ENCODE data around the gene TAAR8.

DNA sequence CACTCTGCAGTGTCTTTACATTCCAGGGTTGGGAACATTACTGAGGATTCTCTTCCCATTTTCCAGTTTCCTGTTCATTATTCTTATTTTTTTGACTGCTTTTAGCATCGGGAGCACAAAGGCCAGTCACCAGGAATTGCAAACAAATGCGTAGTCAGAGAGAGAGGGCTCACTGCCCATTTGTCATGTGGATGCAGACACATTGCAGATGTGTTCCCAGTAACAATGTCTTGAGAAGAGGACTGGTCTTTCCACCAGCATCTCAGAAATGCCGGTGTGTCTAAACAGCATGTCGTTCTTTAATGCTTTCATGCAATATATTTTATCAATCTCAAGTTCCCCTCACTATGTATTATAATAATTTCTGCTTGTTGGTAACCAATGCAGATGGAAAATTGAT lies 16.7 kb downstream of the TAAR8 start:
- TF ChIP-seq POLR2A (IDR thresholded peaks at IDR 0.05) (no peak), POLR2AphosphoS5 (IDR thresholded peaks at IDR 0.05; ENCODE audit: insufficient read depth in 1 of 2, low read depth in 1 of 2) (no peak)
- TF ChIP-seq, protein P1, sequence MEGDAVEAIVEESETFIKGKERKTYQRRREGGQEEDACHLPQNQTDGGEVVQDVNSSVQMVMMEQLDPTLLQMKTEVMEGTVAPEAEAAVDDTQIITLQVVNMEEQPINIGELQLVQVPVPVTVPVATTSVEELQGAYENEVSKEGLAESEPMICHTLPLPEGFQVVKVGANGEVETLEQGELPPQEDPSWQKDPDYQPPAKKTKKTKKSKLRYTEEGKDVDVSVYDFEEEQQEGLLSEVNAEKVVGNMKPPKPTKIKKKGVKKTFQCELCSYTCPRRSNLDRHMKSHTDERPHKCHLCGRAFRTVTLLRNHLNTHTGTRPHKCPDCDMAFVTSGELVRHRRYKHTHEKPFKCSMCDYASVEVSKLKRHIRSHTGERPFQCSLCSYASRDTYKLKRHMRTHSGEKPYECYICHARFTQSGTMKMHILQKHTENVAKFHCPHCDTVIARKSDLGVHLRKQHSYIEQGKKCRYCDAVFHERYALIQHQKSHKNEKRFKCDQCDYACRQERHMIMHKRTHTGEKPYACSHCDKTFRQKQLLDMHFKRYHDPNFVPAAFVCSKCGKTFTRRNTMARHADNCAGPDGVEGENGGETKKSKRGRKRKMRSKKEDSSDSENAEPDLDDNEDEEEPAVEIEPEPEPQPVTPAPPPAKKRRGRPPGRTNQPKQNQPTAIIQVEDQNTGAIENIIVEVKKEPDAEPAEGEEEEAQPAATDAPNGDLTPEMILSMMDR (IDR thresholded peaks at IDR 0.05) = no peak

Data from vagina (tissue), 2 donors.